Measurements from ENCODE around the gene C1RL.

The C1RL gene

GRCh38 chr12:7075518-7075917 is 33.5 kb downstream of the C1RL start:
- no peak overlapping the region for H2AFZ ChIP-seq (ENCODE audit: low read length)
- no peaks in the 10 kb centered on the region for H3K79me2 ChIP-seq (ENCODE audit: insufficient read depth, low read length)
- no peak overlapping the region for H3K27ac ChIP-seq (ENCODE audit: low read depth, low read length, poor library complexity, severe bottlenecking)
- no peaks in the 10 kb centered on the region for H3F3A ChIP-seq (ENCODE audit: insufficient read depth, low read length)
- no peaks in the 10 kb centered on the region for H3K9me3 ChIP-seq (ENCODE audit: low read length)
- H3K36me3 ChIP-seq (ENCODE audit: insufficient read depth, low read length) = no peaks in the 10 kb centered on the region
- no peaks in the 10 kb centered on the region for H3K27me3 ChIP-seq (ENCODE audit: insufficient read depth, low read length)
- H4K20me1 ChIP-seq (ENCODE audit: insufficient read depth, low read length) = no peaks in the 10 kb centered on the region
- H3K4me2 ChIP-seq (ENCODE audit: low read length) = no peak overlapping the region
- H3K4me1 ChIP-seq (ENCODE audit: insufficient read depth, low read length, severe bottlenecking) = no peaks in the 10 kb centered on the region
- H3K4me3 ChIP-seq (ENCODE audit: low read depth, low read length, poor library complexity, severe bottlenecking) = no peak overlapping the region
- no peak overlapping the region for H3K9ac ChIP-seq (ENCODE audit: low read length)
- no peak for TF ChIP-seq EZH2 (IDR thresholded peaks at IDR 0.05; ENCODE audit: borderline replicate concordance, low read length)
- no peak for TF ChIP-seq CTCF (IDR thresholded peaks at IDR 0.05; ENCODE audit: low read length)
- no peaks in the 10 kb centered on the region for H3K9me2 ChIP-seq (ENCODE audit: low read depth, low read length)

DNA sequence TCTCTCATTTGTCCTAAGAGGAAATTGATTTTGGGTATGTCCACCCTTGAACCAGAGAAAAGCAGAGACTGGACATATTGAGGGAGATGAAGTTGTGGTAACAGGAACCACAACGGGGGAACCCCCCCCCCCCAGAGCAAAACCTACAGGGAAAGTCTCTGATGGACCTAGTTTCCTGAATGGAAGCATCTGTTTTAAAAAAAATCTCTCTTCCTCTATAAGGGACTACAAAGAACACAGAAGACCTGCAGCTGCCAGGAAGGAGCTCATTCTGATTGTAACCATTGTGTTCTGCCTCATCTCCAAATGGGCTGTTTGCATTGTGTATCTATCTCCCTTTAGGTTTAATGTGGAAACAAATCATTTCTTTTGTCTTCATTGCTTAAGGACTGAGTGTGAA is 35.1 kb downstream of the C1RL start:
- H3K36me3 ChIP-seq (ENCODE audit: insufficient read depth, low read length) = no peaks in the 10 kb centered on the region
- no peak overlapping the region for H3K9ac ChIP-seq (ENCODE audit: low read length)
- no peak overlapping the region for H3K4me2 ChIP-seq (ENCODE audit: low read length)
- no peak overlapping the region for H3K4me3 ChIP-seq (ENCODE audit: low read depth, low read length, poor library complexity, severe bottlenecking)
- no peaks in the 10 kb centered on the region for H3K27me3 ChIP-seq (ENCODE audit: insufficient read depth, low read length)
- TF ChIP-seq CTCF (IDR thresholded peaks at IDR 0.05; ENCODE audit: low read length) (no peak), EZH2 (IDR thresholded peaks at IDR 0.05; ENCODE audit: borderline replicate concordance, low read length) (no peak)
- no peaks in the 10 kb centered on the region for H3K4me1 ChIP-seq (ENCODE audit: insufficient read depth, low read length, severe bottlenecking)
- H3K27ac ChIP-seq (ENCODE audit: low read depth, low read length, poor library complexity, severe bottlenecking) = no peak overlapping the region
- no peaks in the 10 kb centered on the region for H3F3A ChIP-seq (ENCODE audit: insufficient read depth, low read length)
- no peaks in the 10 kb centered on the region for H3K9me2 ChIP-seq (ENCODE audit: low read depth, low read length)
- no peaks in the 10 kb centered on the region for H3K9me3 ChIP-seq (ENCODE audit: low read length)
- H2AFZ ChIP-seq (ENCODE audit: low read length) = no peak overlapping the region
- no peaks in the 10 kb centered on the region for H4K20me1 ChIP-seq (ENCODE audit: insufficient read depth, low read length)
- H3K79me2 ChIP-seq (ENCODE audit: insufficient read depth, low read length) = no peaks in the 10 kb centered on the region

- no peak for TF ChIP-seq EZH2 (IDR thresholded peaks at IDR 0.05; ENCODE audit: borderline replicate concordance, low read length)
- no peak for TF ChIP-seq CTCF (IDR thresholded peaks at IDR 0.05; ENCODE audit: low read length)
- Histone ChIP-seq H4K20me1 (ENCODE audit: insufficient read depth, low read length) (no peaks in the 10 kb centered on the region), H2AFZ (ENCODE audit: low read length) (no peak overlapping the region), H3K9me2 (ENCODE audit: low read depth, low read length) (no peaks in the 10 kb centered on the region), H3K79me2 (ENCODE audit: insufficient read depth, low read length) (no peaks in the 10 kb centered on the region), H3F3A (ENCODE audit: insufficient read depth, low read length) (no peaks in the 10 kb centered on the region), H3K9me3 (ENCODE audit: low read length) (no peaks in the 10 kb centered on the region), H3K4me2 (ENCODE audit: low read length) (no peak overlapping the region), H3K4me1 (ENCODE audit: insufficient read depth, low read length, severe bottlenecking) (no peaks in the 10 kb centered on the region), H3K9ac (ENCODE audit: low read length) (no peak overlapping the region), H3K27ac (ENCODE audit: low read depth, low read length, poor library complexity, severe bottlenecking) (no peak overlapping the region), H3K36me3 (ENCODE audit: insufficient read depth, low read length) (no peaks in the 10 kb centered on the region), H3K27me3 (ENCODE audit: insufficient read depth, low read length) (no peaks in the 10 kb centered on the region; the same call in 1 of the 2 replicates), H3K4me3 (ENCODE audit: low read depth, low read length, poor library complexity, severe bottlenecking) (no peak overlapping the region)
Observed at GRCh38 chr12:7072554-7072953, 36.5 kb downstream of the C1RL start.
